Peyer's patch (tissue), 4 donors: ENCODE measurements around the gene THADA. TPM values are rescaled to one million over a fixed set of nuclear protein-coding genes. Genes with fewer than 3 reads are reported as not detected.
A peak's percentile ranks its signal among the peaks of the same experiment; 100 is the strongest.

ENCODE experiments used
- DNase-seq, 3 donors: peaks; one replicate each; pipeline ENCODE4 v3.0.0-alpha.2; 2017 to 2019
- H3K27ac ChIP-seq, 4 donors: fragments of 200-600 bp; sonication (generic); one replicate each; pipeline ENCODE4 v1.5.1; 2016 to 2019
- H3K27me3 ChIP-seq, 2 donors: fragments of 200-600 bp; sonication (generic); one replicate each; pipeline ENCODE4 v1.5.1; 2019
- H3K36me3 ChIP-seq, 3 donors: fragments of 200-600 bp; sonication (generic); one replicate each; pipeline ENCODE4 v1.5.1; 2016 to 2019
- H3K4me1 ChIP-seq, 4 donors: fragments of 200-600 bp; sonication (generic); one replicate each; pipeline ENCODE4 v1.5.1; 2016 to 2019
- H3K4me3 ChIP-seq, 4 donors: fragments of 200-600 bp; sonication (generic); 1 replicate in 3 of 4; 2 replicates in 1 of 4; pipeline ENCODE4 v1.5.1; 2016 to 2019; ENCODE audit warnings: mild to moderate bottlenecking in 1 of 4
- H3K9me3 ChIP-seq, 4 donors: fragments of 200-600 bp; sonication (generic); one replicate each; pipeline ENCODE4 v1.5.1; 2016 to 2019; ENCODE audit warnings: mild to moderate bottlenecking in 1 of 4
- CTCF ChIP-seq, 6 experiments: fragments of 450-650 bp in 4 of 6; fragments of 200-600 bp in 2 of 6; sonication (generic) in 1 of 6; IDR thresholded peaks; one replicate each; pipeline ENCODE4 v1.5.1; 2017 to 2019; ENCODE audit warnings: antibody characterized with exemption in 6 of 6, mild to moderate bottlenecking in 3 of 6, moderate library complexity in 1 of 6
- POLR2A ChIP-seq, 2 donors: fragments of 450-650 bp; IDR thresholded peaks; one replicate each; pipeline ENCODE4 v1.5.1; 2017; ENCODE audit warnings: antibody characterized with exemption in 2 of 2, mild to moderate bottlenecking in 2 of 2, moderate library complexity in 2 of 2
- total RNA-seq, 4 donors: library from RNA; depleted of rRNA; stranded (reverse); fragments of >200 nt; gene quantifications; one replicate each; pipeline ENCODE4 v1.1.0, GENCODE V29; 2016

THADA gene
- total RNA-seq, 4 donors from 2014 or later: 19.3 to 76.7 (median 26.3) TPM

GRCh38 chr2:43221124-43221762 is 374.6 kb downstream of the THADA start:
- Histone ChIP-seq H3K27me3 (no peaks in the 10 kb centered on the region), H3K27ac (peak overlapping the region; percentile 94 to 100 (median 100)), H3K4me3 (peak overlapping the region; percentile 74 to 95 (median 84)), H3K9me3 (no peaks in the 10 kb centered on the region), H3K4me1 (peaks cover 2 to 29% (median 17%) of the 10 kb centered on the region in 4 donors), H3K36me3 (peaks cover 0 to 37% (median 4%) of the 10 kb centered on the region in 3 donors)
- DNase-seq: peak; percentile 61 to 83 (median 77)
- peak in 1 of 2 donors; percentile 26 for TF ChIP-seq POLR2A (IDR thresholded peaks at IDR 0.05)
- no peak for TF ChIP-seq CTCF (IDR thresholded peaks at IDR 0.05)

- H3K27ac ChIP-seq: peak overlapping the region; percentile 94 to 100 (median 100)
- H3K27me3 ChIP-seq: no peaks in the 10 kb centered on the region
- peaks cover 2 to 32% (median 17%) of the 10 kb centered on the region in 4 donors for H3K4me1 ChIP-seq
- TF ChIP-seq POLR2A (IDR thresholded peaks at IDR 0.05): no peak
- no peak for TF ChIP-seq CTCF (IDR thresholded peaks at IDR 0.05)
- no peak for DNase-seq
- peak overlapping the region; percentile 74 to 95 (median 84) for H3K4me3 ChIP-seq
- H3K9me3 ChIP-seq: no peaks in the 10 kb centered on the region
- peaks cover 0 to 36% (median 4%) of the 10 kb centered on the region in 3 donors for H3K36me3 ChIP-seq
These were observed 375.1 kb downstream of the THADA start for GRCh38 chr2:43220760-43221123.

GRCh38 chr2:43220229-43220751 is 375.5 kb downstream of the THADA start:
- H3K4me3 ChIP-seq: peak overlapping the region; percentile 74 to 95 (median 84)
- no peaks in the 10 kb centered on the region for H3K27me3 ChIP-seq
- H3K4me1 ChIP-seq: peaks cover 2 to 34% (median 17%) of the 10 kb centered on the region in 4 donors
- peaks cover 0 to 31% (median 4%) of the 10 kb centered on the region in 3 donors for H3K36me3 ChIP-seq
- no peaks in the 10 kb centered on the region for H3K9me3 ChIP-seq
- TF ChIP-seq CTCF (IDR thresholded peaks at IDR 0.05) (no peak), POLR2A (IDR thresholded peaks at IDR 0.05) (no peak)
- no peak for DNase-seq
- peak overlapping the region; percentile 94 to 100 (median 100) for H3K27ac ChIP-seq

- H3K36me3 ChIP-seq: peaks cover 0 to 24% (median under 1%) of the 10 kb centered on the region in 3 donors
- peaks cover 2 to 34% (median 17%) of the 10 kb centered on the region in 4 donors for H3K4me1 ChIP-seq
- DNase-seq: peak; percentile 88 to 96 (median 96)
- TF ChIP-seq CTCF (IDR thresholded peaks at IDR 0.05) (no peak), POLR2A (IDR thresholded peaks at IDR 0.05) (peak; percentile 73 to 77)
- H3K4me3 ChIP-seq: peak overlapping the region; percentile 74 to 95 (median 84)
- peak overlapping the region; percentile 94 to 100 (median 100) for H3K27ac ChIP-seq
- no peaks in the 10 kb centered on the region for H3K27me3 ChIP-seq
- no peaks in the 10 kb centered on the region for H3K9me3 ChIP-seq
These were observed 376.2 kb downstream of the THADA start for GRCh38 chr2:43219383-43220228.

- Histone ChIP-seq H3K4me3 (peak overlapping the region; percentile 74 to 95 (median 84)), H3K36me3 (peaks cover 0 to 17% (median 0%) of the 10 kb centered on the region in 3 donors), H3K9me3 (no peaks in the 10 kb centered on the region), H3K4me1 (peaks cover 2 to 34% (median 17%) of the 10 kb centered on the region in 4 donors), H3K27me3 (no peaks in the 10 kb centered on the region), H3K27ac (peak overlapping the region; percentile 94 to 100 (median 100))
- TF ChIP-seq POLR2A (IDR thresholded peaks at IDR 0.05) (peak; percentile 21 to 28), CTCF (IDR thresholded peaks at IDR 0.05) (peak in 1 of 6 experiments; percentile 36)
- peak; percentile 82 to 95 (median 93) for DNase-seq
These were observed 377.0 kb downstream of the THADA start for GRCh38 chr2:43218702-43219382.
